Esophagus muscularis mucosa (tissue), 4 donors: ENCODE results near the gene HCFC1. TPM values are rescaled to one million over a fixed set of nuclear protein-coding genes. Genes with fewer than 3 reads are reported as not detected.

ENCODE experiments used
- DNase-seq: peaks from one replicate; pipeline ENCODE4 v3.0.0-alpha.2; 2017; ENCODE audit errors: extremely low spot score
- H3K27ac ChIP-seq, 4 donors: fragments of 200-600 bp; sonication (generic); replicated peaks in 1 of 4; 1 replicate in 3 of 4; 2 replicates in 1 of 4; pipeline ENCODE4 v1.5.1; 2016 to 2019; ENCODE audit warnings: mild to moderate bottlenecking in 1 of 4
- H3K27me3 ChIP-seq, 4 donors: fragments of 200-600 bp; sonication (generic); one replicate each; pipeline versions ENCODE4 v1.5.1 to v1.6.0; 2016 to 2019
- H3K36me3 ChIP-seq, 4 donors: fragments of 200-600 bp; sonication (generic); one replicate each; pipeline ENCODE4 v1.5.1; 2016 to 2019
- H3K4me1 ChIP-seq, 4 donors: fragments of 200-600 bp; sonication (generic); one replicate each; pipeline ENCODE4 v1.5.1; 2016 to 2019
- H3K4me3 ChIP-seq, 4 donors: fragments of 200-600 bp; sonication (generic); 1 replicate in 2 of 4; 2 replicates in 2 of 4; pipeline ENCODE4 v1.5.1; 2016 to 2019; ENCODE audit warnings: mild to moderate bottlenecking in 4 of 4, moderate library complexity in 1 of 4
- H3K9me3 ChIP-seq, 4 donors: fragments of 200-600 bp; sonication (generic); 1 replicate in 3 of 4; 2 replicates in 1 of 4; pipeline ENCODE4 v1.5.1; 2016 to 2019
- CTCF ChIP-seq, 3 experiments: fragments of 200-600 bp in 2 of 3; fragments of 450-650 bp in 1 of 3; sonication (generic) in 2 of 3; IDR thresholded peaks; one replicate each; pipeline ENCODE4 v1.5.1; 2017 to 2019; ENCODE audit warnings: antibody characterized with exemption in 3 of 3, mild to moderate bottlenecking in 2 of 3, moderate library complexity in 1 of 3
- EP300 ChIP-seq: sonication (generic); formaldehyde crosslinking; IDR thresholded peaks from one replicate; pipeline ENCODE4 v1.6.1; 2017; ENCODE audit warnings: antibody characterized with exemption
- POLR2A ChIP-seq: fragments of 450-650 bp; IDR thresholded peaks from one replicate; pipeline ENCODE4 v1.6.1; 2017; ENCODE audit warnings: antibody characterized with exemption, moderate library complexity, mild to moderate bottlenecking, low read depth
- POLR2AphosphoS5 ChIP-seq, 2 donors: sonication (generic); formaldehyde crosslinking; IDR thresholded peaks; one replicate each; pipeline ENCODE4 v1.6.1; 2017; ENCODE audit warnings: antibody characterized with exemption in 2 of 2
- WGBS: methylation state at CpG from one replicate; pipeline ENCODE4 v1.1.5; 2018; 5-methylcytosine and 5-hydroxymethylcytosine counted together
- intact Hi-C: fragments of 100-400 bp; cut with DNase I; formaldehyde crosslinking; loops from one replicate; pipeline ENCODE4 v1.15.1; 2023
- total RNA-seq, 4 donors: library from RNA; depleted of rRNA; stranded (reverse); fragments of >200 nt; gene quantifications; one replicate each; pipeline versions ENCODE4 v1.1.0 to v1.2.1, GENCODE V29; 2016

HCFC1 gene
- total RNA-seq, 4 donors from 2014 or later, result 50.7 to 102 (median 60.8) TPM

GRCh38 chrX:153971124-153971449, 531 bp downstream of the HCFC1 start:
- intact Hi-C loops, result no loop called here
- WGBS, result 18% methylated on average over 7 of the region's 34 CpGs

GRCh38 chrX:153970357-153971123, 1.1 kb downstream of the HCFC1 start:
- Histone ChIP-seq H3K9me3 (no peaks in the 10 kb centered on the region), H3K36me3 (no peaks in the 10 kb centered on the region), H3K27ac (peak overlapping the region; percentile 95 to 99 (median 98)), H3K4me1 (peaks cover 54 to 65% (median 62%) of the 10 kb centered on the region in 4 donors), H3K27me3 (no peaks in the 10 kb centered on the region), H3K4me3 (peak overlapping the region; percentile 65 to 81 (median 72))
- 14% methylated on average over 45 of the region's 49 CpGs for WGBS
- intact Hi-C loops, result no loop called here
- TF ChIP-seq EP300 (no peak), POLR2A (no peak), POLR2AphosphoS5 (IDR thresholded peaks at IDR 0.05) (no peak), CTCF (IDR thresholded peaks at IDR 0.05) (no peak)
- no peak for DNase-seq

More at GRCh38 chrX:153971124-153971449, 531 bp downstream of the HCFC1 start:
- peak overlapping the region; percentile 65 to 81 (median 72) for H3K4me3 ChIP-seq
- peak overlapping the region; percentile 95 to 99 (median 98) for H3K27ac ChIP-seq
- H3K4me1 ChIP-seq, result peaks cover 50 to 60% (median 57%) of the 10 kb centered on the region in 4 donors
- peak; percentile 93 for DNase-seq
- no peaks in the 10 kb centered on the region for H3K27me3 ChIP-seq
- no peaks in the 10 kb centered on the region for H3K36me3 ChIP-seq
- TF ChIP-seq POLR2AphosphoS5 (IDR thresholded peaks at IDR 0.05) (peak; percentile 76 to 78), POLR2A (peak; percentile 65), CTCF (IDR thresholded peaks at IDR 0.05) (no peak), EP300 (no peak)
- no peaks in the 10 kb centered on the region for H3K9me3 ChIP-seq

GRCh38 chrX:153969904-153970356, 1.7 kb downstream of the HCFC1 start:
- no peak for DNase-seq
- H3K27ac ChIP-seq, result peak overlapping the region; percentile 95 to 99 (median 98)
- no peaks in the 10 kb centered on the region for H3K36me3 ChIP-seq
- H3K4me3 ChIP-seq, result peak overlapping the region; percentile 65 to 81 (median 72)
- H3K4me1 ChIP-seq, result peaks cover 55 to 70% (median 66%) of the 10 kb centered on the region in 4 donors
- intact Hi-C loops, result no loop called here
- WGBS, result 26% methylated on average over 20 of the region's 26 CpGs
- H3K9me3 ChIP-seq, result no peaks in the 10 kb centered on the region
- H3K27me3 ChIP-seq, result no peaks in the 10 kb centered on the region
- TF ChIP-seq CTCF (IDR thresholded peaks at IDR 0.05) (no peak), POLR2A (no peak), EP300 (no peak), POLR2AphosphoS5 (IDR thresholded peaks at IDR 0.05) (peak in 1 of 2 donors; percentile 15)

- H3K27me3 ChIP-seq, result no peaks in the 10 kb centered on the region
- H3K36me3 ChIP-seq, result peaks cover 0 to 2% (median 0%) of the 10 kb centered on the region in 4 donors
- intact Hi-C loops, result no loop called here
- 43% methylated on average over 20 of the region's 25 CpGs for WGBS
- TF ChIP-seq POLR2A (no peak), CTCF (IDR thresholded peaks at IDR 0.05) (no peak), POLR2AphosphoS5 (IDR thresholded peaks at IDR 0.05) (no peak)
- H3K27ac ChIP-seq, result peak overlapping the region; percentile 95 to 99 (median 98)
- peaks cover 53 to 71% (median 63%) of the 10 kb centered on the region in 4 donors for H3K4me1 ChIP-seq
- H3K9me3 ChIP-seq, result no peaks in the 10 kb centered on the region
- peak overlapping the region; percentile 65 to 81 (median 72) for H3K4me3 ChIP-seq
- no peak for DNase-seq
These were observed 2.3 kb downstream of the HCFC1 start for GRCh38 chrX:153969125-153969903.
